HCT116 (cell line): ENCODE data around the gene THADA. TPM values are rescaled to one million over a fixed set of nuclear protein-coding genes. Genes with fewer than 3 reads are reported as not detected.

ENCODE experiments used
- ATAC-seq: fragments of 200-7000 bp; cut with Tn5 transposase; 2 replicates; pipeline ENCODE4 v1.9.1; 2020; ENCODE audit warnings: mild to moderate bottlenecking, moderate library complexity
- BruUV-seq: library from RNA; stranded (reverse); fragments of 400-500 nt; replicated peaks from 2 replicates; lab custom pipeline; 2021; lab: Mats Ljungman, UMichigan
- CTCF ChIA-PET: fragments of 300-600 bp; sonication (Branson Sonifier 250); formaldehyde crosslinking; loops from one replicate; lab custom pipeline; 2021; ENCODE audit warnings: antibody characterized with exemption; lab: Charles Lee
- POLR2A ChIA-PET: fragments of 300-600, 350-600 bp; sonication (Branson Sonifier 250); formaldehyde crosslinking; loops from one replicate; lab custom pipeline; 2021; ENCODE audit warnings: antibody characterized with exemption; lab: Charles Lee
- RAD21 ChIA-PET, 2 experiments: fragments of 300-600 bp; sonication (Branson Sonifier 250); formaldehyde crosslinking; loops; one replicate each; lab custom pipeline; 2023; ENCODE audit warnings: low total read pairs in 2 of 2; ENCODE audit not compliant: uncharacterized antibody in 2 of 2, unreplicated experiment in 2 of 2, low non-redundant PET in 1 of 2; lab: Charles Lee
- DNase-seq: peaks from one replicate; pipeline ENCODE4 v3.0.0-alpha.2; 2010; ENCODE audit warnings: low read depth, low spot score
- H2AFZ ChIP-seq: fragments of 200-600 bp; shearing (Covaris generic), sonication (generic); 2 replicates; pipeline ENCODE4 v1.6.1; 2017; ENCODE audit warnings: low read depth, mixed run types, mixed read lengths, antibody characterized with exemption, low read length; ENCODE audit not compliant: poor library complexity, severe bottlenecking
- H3K27ac ChIP-seq: 2 replicates; pipeline ENCODE4 v1.5.1; 2012; ENCODE audit warnings: low read depth, low read length
- H3K27me3 ChIP-seq: fragments of 200-600 bp; sonication (generic); 2 replicates; pipeline ENCODE4 v1.6.1; 2016; ENCODE audit warnings: mixed run types, low read length, mixed read lengths; ENCODE audit not compliant: insufficient read depth
- H3K36me3 ChIP-seq, 2 experiments: fragments of 200-500 bp in 1 of 2; fragments of 200-600 bp in 1 of 2; sonication (Bioruptor generic) in 1 of 2; sonication (generic) in 1 of 2; 2 replicates each; pipeline versions ENCODE4 v1.5.1 to v1.6.1; 2014 to 2016; ENCODE audit warnings: low read length in 2 of 2, inconsistent platforms in 1 of 2, mixed read lengths in 1 of 2, mixed run types in 1 of 2; ENCODE audit not compliant: insufficient read depth in 2 of 2, control insufficient read depth in 1 of 2
- H3K4me1 ChIP-seq, 2 experiments: fragments of 200-600 bp in 1 of 2; sonication (generic) in 1 of 2; 2 replicates each; pipeline versions ENCODE4 v1.5.1 to v1.6.1; 2012 to 2017; ENCODE audit warnings: low read length in 2 of 2, inconsistent platforms in 1 of 2, mild to moderate bottlenecking in 1 of 2, mixed read lengths in 1 of 2, mixed run types in 1 of 2, moderate library complexity in 1 of 2; ENCODE audit not compliant: insufficient read depth in 2 of 2, control insufficient read depth in 1 of 2
- H3K4me2 ChIP-seq: fragments of 200-600 bp; sonication (generic); 2 replicates; pipeline ENCODE4 v1.6.1; 2017; ENCODE audit warnings: mixed run types, low read length, mixed read lengths
- H3K4me3 ChIP-seq, 2 experiments: fragments of 200-600 bp in 1 of 2; sonication (generic) in 1 of 2; replicated peaks in 1 of 2; 2 replicates each; pipeline ENCODE4 v1.5.1; 2011 to 2016; ENCODE audit warnings: low read length in 2 of 2, control low read depth in 1 of 2, low read depth in 1 of 2, mild to moderate bottlenecking in 1 of 2, mixed read lengths in 1 of 2, mixed run types in 1 of 2
- H3K79me2 ChIP-seq: fragments of 200-600 bp; sonication (generic); 2 replicates; pipeline ENCODE4 v1.6.1; 2017; ENCODE audit warnings: mild to moderate bottlenecking, mixed run types, low read length, moderate library complexity, mixed read lengths; ENCODE audit not compliant: insufficient read depth
- H3K9ac ChIP-seq: fragments of 200-600 bp; sonication (generic); 2 replicates; pipeline ENCODE4 v1.6.1; 2016; ENCODE audit warnings: low read length, mixed read lengths
- H3K9me2 ChIP-seq: fragments of 200-600 bp; sonication (generic), shearing (Covaris generic); 2 replicates; pipeline ENCODE4 v1.6.1; 2017; ENCODE audit warnings: mixed run types, mild to moderate bottlenecking, moderate library complexity; ENCODE audit not compliant: insufficient read depth
- H3K9me3 ChIP-seq, 2 experiments: fragments of 200-500 bp in 1 of 2; fragments of 200-600 bp in 1 of 2; sonication (Bioruptor generic) in 1 of 2; sonication (generic) in 1 of 2; 2 replicates each; pipeline ENCODE4 v1.6.1; 2014 to 2017; ENCODE audit warnings: low read length in 2 of 2, mixed read lengths in 2 of 2, inconsistent platforms in 1 of 2, low read depth in 1 of 2, mild to moderate bottlenecking in 1 of 2, mixed run types in 1 of 2, moderate library complexity in 1 of 2; ENCODE audit not compliant: control insufficient read depth in 1 of 2, insufficient read depth in 1 of 2
- H4K20me1 ChIP-seq: fragments of 200-600 bp; sonication (generic), shearing (Covaris generic); 2 replicates; pipeline ENCODE4 v1.6.1; 2017; ENCODE audit warnings: mixed run types, mild to moderate bottlenecking, moderate library complexity; ENCODE audit not compliant: insufficient read depth
- CBX3 ChIP-seq: IDR thresholded peaks from 2 replicates; pipeline ENCODE4 v1.6.1; 2012; ENCODE audit warnings: low read depth
- ELF1 ChIP-seq: IDR thresholded peaks from 2 replicates; pipeline ENCODE4 v1.6.1; 2012; ENCODE audit warnings: low read depth, borderline replicate concordance
- EZH2 ChIP-seq: fragments of 200-600 bp; sonication (generic); IDR thresholded peaks from 2 replicates; pipeline ENCODE4 v1.6.1; 2017; ENCODE audit warnings: antibody characterized with exemption, mixed run types
- EZH2phosphoT487 ChIP-seq: fragments of 200-600 bp; IDR thresholded peaks from 2 replicates; pipeline ENCODE4 v1.6.1; 2018; ENCODE audit warnings: antibody characterized with exemption, borderline replicate concordance
- POLR2AphosphoS5 ChIP-seq: IDR thresholded peaks from 2 replicates; pipeline ENCODE4 v1.6.1; 2011; ENCODE audit warnings: mild to moderate bottlenecking, low read depth, low read length, moderate library complexity
- ZNF274 ChIP-seq: fragments of 200-500 bp; sonication (Bioruptor generic); IDR thresholded peaks from 2 replicates; pipeline ENCODE4 v1.6.1; 2014; ENCODE audit warnings: mild to moderate bottlenecking, low read depth, low read length, inconsistent platforms
- intact Hi-C: fragments of 100-400 bp; cut with micrococcal nuclease; formaldehyde crosslinking; loops from 2 replicates; pipeline ENCODE4 v1.10.0; 2022
- total RNA-seq: library from RNA; stranded (reverse); gene quantifications from one replicate; pipeline ENCODE4 v1.2.1, GENCODE V29; 2021; ENCODE audit not compliant: unreplicated experiment
- TF ChIP-seq, protein P1 (sequence below): IDR thresholded peaks from 2 replicates; pipeline ENCODE4 v1.6.1; 2012
- TF ChIP-seq, protein P2 (sequence below): IDR thresholded peaks from 2 replicates; pipeline ENCODE4 v1.6.1; 2012; ENCODE audit warnings: low read depth
- TF ChIP-seq, protein P3 (sequence below), 3 experiments: fragments of 200-600 bp in 1 of 3; sonication (generic) in 1 of 3; IDR thresholded peaks in 2 of 3; conservative IDR thresholded peaks in 1 of 3; 2 replicates each; pipeline ENCODE4 v1.5.1; 2012 to 2017; ENCODE audit warnings: low read depth in 2 of 3, low read length in 2 of 3, antibody characterized with exemption in 1 of 3, borderline replicate concordance in 1 of 3, control low read depth in 1 of 3, mild to moderate bottlenecking in 1 of 3, mixed read lengths in 1 of 3, mixed run types in 1 of 3, moderate library complexity in 1 of 3; ENCODE audit not compliant: insufficient read depth in 1 of 3
- TF ChIP-seq, protein P4 (sequence below): IDR thresholded peaks from 2 replicates; pipeline ENCODE4 v1.6.1; 2011; ENCODE audit warnings: mild to moderate bottlenecking, low read length, moderate library complexity; ENCODE audit not compliant: insufficient replicate concordance; ENCODE audit errors: extremely low read depth

Gene THADA
- total RNA-seq, 1 experiment from 2014 or later = 30.7 TPM

DNA sequence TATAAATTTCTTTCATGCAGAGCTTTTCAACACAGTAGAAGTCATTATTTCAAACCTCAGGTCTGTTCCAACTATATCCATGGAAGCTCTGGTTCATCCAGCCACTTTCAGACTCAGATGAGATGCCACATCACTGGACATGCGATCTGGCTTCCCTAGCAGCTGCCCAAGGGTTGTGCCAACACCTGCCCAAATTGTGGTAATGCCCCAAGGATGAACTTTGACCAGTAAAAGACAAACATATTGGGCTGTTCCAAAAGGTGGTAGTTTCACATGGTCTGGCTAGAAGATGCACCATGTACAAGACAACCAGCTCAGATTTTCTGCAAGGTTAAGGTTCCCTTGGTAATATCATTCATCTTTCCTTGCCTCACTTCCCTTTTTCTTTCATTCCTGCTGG, 101.9 kb downstream of the THADA start:
- Histone ChIP-seq H3K27me3 (no peaks in the 10 kb centered on the region), H3K9me2 (no peaks in the 10 kb centered on the region), H3K36me3 (0 out of 4 replicates have a peak, but pooled peaks cover 0 to 5% of the 10 kb centered on the region in 2 experiments), H3K4me3 (no peak overlapping the region), H4K20me1 (no peaks in the 10 kb centered on the region), H3K4me2 (no peak overlapping the region), H3K27ac (no peak overlapping the region), H3K9ac (no peak overlapping the region), H3K9me3 (no peaks in the 10 kb centered on the region), H3K4me1 (no peaks in the 10 kb centered on the region), H2AFZ (no peak overlapping the region), H3K79me2 (no peaks in the 10 kb centered on the region)
- POLR2A ChIA-PET = no interaction called here
- TF ChIP-seq, protein P1, sequence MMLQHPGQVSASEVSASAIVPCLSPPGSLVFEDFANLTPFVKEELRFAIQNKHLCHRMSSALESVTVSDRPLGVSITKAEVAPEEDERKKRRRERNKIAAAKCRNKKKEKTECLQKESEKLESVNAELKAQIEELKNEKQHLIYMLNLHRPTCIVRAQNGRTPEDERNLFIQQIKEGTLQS = no peak
- no peak for TF ChIP-seq ZNF274
- no peak for TF ChIP-seq EZH2
- ATAC-seq (no peak), DNase-seq (no peak)
- RAD21 ChIA-PET = no interaction called here
- CTCF ChIA-PET = interaction anchor here (2.1 kb wide), 1 partner anchor 10 kb away, joined by 7 read pairs; no protein-coding TSS in a partner anchor
- intact Hi-C loops = no loop called here
- BruUV-seq = no TSS peak

DNA sequence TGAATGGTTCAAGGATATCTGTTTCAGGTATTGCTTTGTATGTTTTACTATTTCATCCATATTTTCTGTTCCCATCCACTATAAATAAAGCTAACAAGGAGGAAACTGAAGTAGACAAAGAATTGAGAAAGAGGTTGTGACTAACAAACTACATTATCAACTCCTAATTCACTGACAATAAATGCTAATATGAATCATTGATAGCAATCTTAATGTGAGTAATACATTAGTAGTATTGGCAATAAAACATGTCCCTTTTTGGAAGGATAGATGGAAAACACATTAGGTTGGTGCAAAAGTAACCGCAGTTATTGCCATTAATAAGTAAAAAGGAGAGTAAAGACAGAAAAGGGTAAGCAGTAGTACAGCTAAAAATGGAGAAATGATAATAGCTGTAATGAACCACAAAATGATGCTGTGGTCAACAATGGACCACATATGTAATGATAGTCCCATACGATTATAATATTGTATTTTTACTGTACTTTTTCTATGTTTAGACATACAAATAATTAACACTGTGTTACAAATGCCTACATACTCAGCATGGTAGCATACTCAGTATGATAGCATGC, 104.7 kb downstream of the THADA start:
- Histone ChIP-seq H3K4me2 (no peak overlapping the region), H3K9me2 (no peaks in the 10 kb centered on the region), H3K9me3 (no peaks in the 10 kb centered on the region), H3K9ac (no peak overlapping the region), H3K27me3 (no peaks in the 10 kb centered on the region), H3K27ac (no peak overlapping the region), H2AFZ (no peak overlapping the region), H3K36me3 (no peaks in the 10 kb centered on the region), H4K20me1 (no peaks in the 10 kb centered on the region), H3K79me2 (no peaks in the 10 kb centered on the region), H3K4me1 (peaks cover 0 to 2% of the 10 kb centered on the region in 2 experiments; a peak in 1 of 4 replicates), H3K4me3 (no peak overlapping the region)
- intact Hi-C loops = no loop called here
- DNase-seq = no peak
- ATAC-seq = no peak
- CTCF ChIA-PET = no interaction called here
- no TSS peak for BruUV-seq
- POLR2A ChIA-PET = interaction anchor here (0.6 kb wide), 1 partner anchor 21 kb away, joined by 4 read pairs; no protein-coding TSS in a partner anchor
- RAD21 ChIA-PET = no interaction called here
- TF ChIP-seq, protein P2, sequence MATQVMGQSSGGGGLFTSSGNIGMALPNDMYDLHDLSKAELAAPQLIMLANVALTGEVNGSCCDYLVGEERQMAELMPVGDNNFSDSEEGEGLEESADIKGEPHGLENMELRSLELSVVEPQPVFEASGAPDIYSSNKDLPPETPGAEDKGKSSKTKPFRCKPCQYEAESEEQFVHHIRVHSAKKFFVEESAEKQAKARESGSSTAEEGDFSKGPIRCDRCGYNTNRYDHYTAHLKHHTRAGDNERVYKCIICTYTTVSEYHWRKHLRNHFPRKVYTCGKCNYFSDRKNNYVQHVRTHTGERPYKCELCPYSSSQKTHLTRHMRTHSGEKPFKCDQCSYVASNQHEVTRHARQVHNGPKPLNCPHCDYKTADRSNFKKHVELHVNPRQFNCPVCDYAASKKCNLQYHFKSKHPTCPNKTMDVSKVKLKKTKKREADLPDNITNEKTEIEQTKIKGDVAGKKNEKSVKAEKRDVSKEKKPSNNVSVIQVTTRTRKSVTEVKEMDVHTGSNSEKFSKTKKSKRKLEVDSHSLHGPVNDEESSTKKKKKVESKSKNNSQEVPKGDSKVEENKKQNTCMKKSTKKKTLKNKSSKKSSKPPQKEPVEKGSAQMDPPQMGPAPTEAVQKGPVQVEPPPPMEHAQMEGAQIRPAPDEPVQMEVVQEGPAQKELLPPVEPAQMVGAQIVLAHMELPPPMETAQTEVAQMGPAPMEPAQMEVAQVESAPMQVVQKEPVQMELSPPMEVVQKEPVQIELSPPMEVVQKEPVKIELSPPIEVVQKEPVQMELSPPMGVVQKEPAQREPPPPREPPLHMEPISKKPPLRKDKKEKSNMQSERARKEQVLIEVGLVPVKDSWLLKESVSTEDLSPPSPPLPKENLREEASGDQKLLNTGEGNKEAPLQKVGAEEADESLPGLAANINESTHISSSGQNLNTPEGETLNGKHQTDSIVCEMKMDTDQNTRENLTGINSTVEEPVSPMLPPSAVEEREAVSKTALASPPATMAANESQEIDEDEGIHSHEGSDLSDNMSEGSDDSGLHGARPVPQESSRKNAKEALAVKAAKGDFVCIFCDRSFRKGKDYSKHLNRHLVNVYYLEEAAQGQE = no peak
- TF ChIP-seq, protein P3, sequence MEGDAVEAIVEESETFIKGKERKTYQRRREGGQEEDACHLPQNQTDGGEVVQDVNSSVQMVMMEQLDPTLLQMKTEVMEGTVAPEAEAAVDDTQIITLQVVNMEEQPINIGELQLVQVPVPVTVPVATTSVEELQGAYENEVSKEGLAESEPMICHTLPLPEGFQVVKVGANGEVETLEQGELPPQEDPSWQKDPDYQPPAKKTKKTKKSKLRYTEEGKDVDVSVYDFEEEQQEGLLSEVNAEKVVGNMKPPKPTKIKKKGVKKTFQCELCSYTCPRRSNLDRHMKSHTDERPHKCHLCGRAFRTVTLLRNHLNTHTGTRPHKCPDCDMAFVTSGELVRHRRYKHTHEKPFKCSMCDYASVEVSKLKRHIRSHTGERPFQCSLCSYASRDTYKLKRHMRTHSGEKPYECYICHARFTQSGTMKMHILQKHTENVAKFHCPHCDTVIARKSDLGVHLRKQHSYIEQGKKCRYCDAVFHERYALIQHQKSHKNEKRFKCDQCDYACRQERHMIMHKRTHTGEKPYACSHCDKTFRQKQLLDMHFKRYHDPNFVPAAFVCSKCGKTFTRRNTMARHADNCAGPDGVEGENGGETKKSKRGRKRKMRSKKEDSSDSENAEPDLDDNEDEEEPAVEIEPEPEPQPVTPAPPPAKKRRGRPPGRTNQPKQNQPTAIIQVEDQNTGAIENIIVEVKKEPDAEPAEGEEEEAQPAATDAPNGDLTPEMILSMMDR (IDR thresholded peaks at IDR 0.05 in 2 of 3, conservative IDR thresholded peaks at IDR 0.05 in 1 of 3; ENCODE audit: borderline replicate concordance in 1 of 3, insufficient read depth in 1 of 3, low read depth in 2 of 3, low read length in 2 of 3) = no peak
- TF ChIP-seq, protein P4, sequence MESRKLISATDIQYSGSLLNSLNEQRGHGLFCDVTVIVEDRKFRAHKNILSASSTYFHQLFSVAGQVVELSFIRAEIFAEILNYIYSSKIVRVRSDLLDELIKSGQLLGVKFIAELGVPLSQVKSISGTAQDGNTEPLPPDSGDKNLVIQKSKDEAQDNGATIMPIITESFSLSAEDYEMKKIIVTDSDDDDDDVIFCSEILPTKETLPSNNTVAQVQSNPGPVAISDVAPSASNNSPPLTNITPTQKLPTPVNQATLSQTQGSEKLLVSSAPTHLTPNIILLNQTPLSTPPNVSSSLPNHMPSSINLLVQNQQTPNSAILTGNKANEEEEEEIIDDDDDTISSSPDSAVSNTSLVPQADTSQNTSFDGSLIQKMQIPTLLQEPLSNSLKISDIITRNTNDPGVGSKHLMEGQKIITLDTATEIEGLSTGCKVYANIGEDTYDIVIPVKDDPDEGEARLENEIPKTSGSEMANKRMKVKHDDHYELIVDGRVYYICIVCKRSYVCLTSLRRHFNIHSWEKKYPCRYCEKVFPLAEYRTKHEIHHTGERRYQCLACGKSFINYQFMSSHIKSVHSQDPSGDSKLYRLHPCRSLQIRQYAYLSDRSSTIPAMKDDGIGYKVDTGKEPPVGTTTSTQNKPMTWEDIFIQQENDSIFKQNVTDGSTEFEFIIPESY = no peak
- TF ChIP-seq CBX3 = no peak
- no peak for TF ChIP-seq EZH2phosphoT487
- no peak for TF ChIP-seq ELF1
- no peak for TF ChIP-seq POLR2AphosphoS5
